Ovary (tissue), 9 donors: ENCODE data around the gene OARD1. TPM values are rescaled to one million over a fixed set of nuclear protein-coding genes. Genes with fewer than 3 reads are reported as not detected.

ENCODE experiments used
- DNase-seq, 5 donors: peaks; one replicate each; pipeline ENCODE4 v3.0.0-alpha.2; 2019 to 2020
- H3K27ac ChIP-seq, 2 donors: fragments of 200-600 bp; one replicate each; pipeline versions ENCODE4 v1.5.1 to v1.8.0; 2019 to 2022
- H3K27me3 ChIP-seq: fragments of 200-600 bp; one replicate; pipeline ENCODE4 v1.8.0; 2022
- H3K36me3 ChIP-seq: fragments of 200-600 bp; sonication (generic); one replicate; pipeline ENCODE4 v1.5.1; 2019
- H3K4me1 ChIP-seq: one replicate; pipeline ENCODE4 v1.8.1; 2013; ENCODE audit warnings: mild to moderate bottlenecking, moderate library complexity; ENCODE audit not compliant: insufficient read depth
- H3K4me3 ChIP-seq: fragments of 200-600 bp; sonication (generic); one replicate; pipeline ENCODE4 v1.5.1; 2017
- H3K9me3 ChIP-seq, 2 donors: fragments of 200-600 bp in 1 of 2; sonication (generic) in 1 of 2; one replicate each; pipeline versions ENCODE4 v1.5.1 to v1.8.1; 2013 to 2019; ENCODE audit warnings: mild to moderate bottlenecking in 1 of 2, moderate library complexity in 1 of 2
- CTCF ChIP-seq, 3 donors: fragments of 450-650 bp in 2 of 3; fragments of 200-600 bp in 1 of 3; IDR thresholded peaks; one replicate each; pipeline versions ENCODE4 v1.5.1 to v1.8.0; 2016 to 2022; ENCODE audit warnings: antibody characterized with exemption in 3 of 3, mild to moderate bottlenecking in 1 of 3
- EP300 ChIP-seq: sonication (generic); formaldehyde crosslinking; IDR thresholded peaks from one replicate; pipeline ENCODE4 v1.6.1; 2017; ENCODE audit warnings: antibody characterized with exemption
- POLR2A ChIP-seq: fragments of 450-650 bp; IDR thresholded peaks from one replicate; pipeline ENCODE4 v1.6.1; 2017; ENCODE audit warnings: antibody characterized with exemption, mild to moderate bottlenecking, moderate library complexity
- WGBS, 3 donors: extraction: QIAGEN DNeasy Blood & Tissue Kit in 1 of 3; methylation state at CpG; one replicate each; pipeline versions ENCODE4 v1.1.5 to v1.1.7; 2013 to 2017; 5-methylcytosine and 5-hydroxymethylcytosine counted together
- intact Hi-C, 4 donors: fragments of 100-400 bp; cut with DNase I; formaldehyde crosslinking; loops; one replicate each; pipeline versions ENCODE4 v1.11.0 to v1.15.1; 2022 to 2023
- polyA plus RNA-seq, 2 donors: library from polyadenylated mRNA; stranded (reverse); fragments of 200-250 nt in 1 of 2; fragments of 350-450 nt in 1 of 2; fragmentation: Illumina TruSeq in 1 of 2; extraction: RNeasy Lipid Tissue Mini Kit (QIAGEN cat#74804) in 1 of 2; gene quantifications; one replicate each; pipeline ENCODE4 v1.2.3, GENCODE V29; 2013 to 2014
- total RNA-seq, 7 donors: library from RNA; depleted of rRNA in 2 of 7; stranded (reverse); fragments of >200 nt in 2 of 7; fragmentation: NEBNext Ultra II Directional in 3 of 7; extraction: Animal tissue kit (Norgen Biotek cat#: 25700) in 3 of 7; gene quantifications; one replicate each; pipeline versions ENCODE4 v1.1.0 to v1.2.4, GENCODE V29; 2016 to 2023
- donor health status: DM: no; HTN: no; CAD: no; lungs with moderate emphysema.
- donor health status: DM: no; HTN: no; CAD: no.
- donor health status: Bipolar disorder and iron deficiency.
- donor health status: DM: yes; HTN: yes; CAD: no.
- donor health status: DM: no; HTN: no; CAD: no.
- donor health status: DM: yes; HTN: yes; CAD: no.

Gene OARD1
- total and polyA plus RNA-seq, 9 donors = 10.6 to 34.5 (median 21.4) TPM

- TF ChIP-seq POLR2A (no peak), EP300 (no peak), CTCF (IDR thresholded peaks at IDR 0.05) (no peak)
- H3K4me1 ChIP-seq = peaks cover 5% of the 10 kb centered on the region
- no peaks in the 10 kb centered on the region for H3K9me3 ChIP-seq
- H3K36me3 ChIP-seq = no peaks in the 10 kb centered on the region
- H3K27me3 ChIP-seq = no peaks in the 10 kb centered on the region
- peak overlapping the region; percentile 92 to 99 for H3K27ac ChIP-seq
- H3K4me3 ChIP-seq = peak overlapping the region; percentile 86
- intact Hi-C loops = no loop called here
- DNase-seq = no peak
- WGBS, 3 donors = 1 to 3% (median 3%) methylated on average over 11 of the region's 11 CpGs
Observed at GRCh38 chr6:41073968-41074691, 2.0 kb upstream of the OARD1 start.

GRCh38 chr6:41073203-41073967, 1.2 kb upstream of the OARD1 start:
- Histone ChIP-seq H3K27ac (peak overlapping the region; percentile 92 to 99), H3K36me3 (no peaks in the 10 kb centered on the region), H3K9me3 (no peaks in the 10 kb centered on the region), H3K4me1 (peaks cover 5% of the 10 kb centered on the region), H3K27me3 (no peaks in the 10 kb centered on the region), H3K4me3 (peak overlapping the region; percentile 86)
- TF ChIP-seq CTCF (IDR thresholded peaks at IDR 0.05) = peak in 2 of 3 donors; percentile 64 to 74
- no peak for TF ChIP-seq EP300
- peak; percentile 91 for TF ChIP-seq POLR2A
- peak; percentile 83 to 89 (median 87) for DNase-seq
- WGBS, 3 donors = 0 to 1% (median 1%) methylated on average over 36 to 73 of the region's 74 CpGs
- intact Hi-C loops = no loop called here

- Histone ChIP-seq H3K4me3 (peak within 1 kb of the TSS; percentile 86), H3K27ac (peak within 1 kb of the TSS; percentile 92 to 99), H3K27me3 (no peaks in the 10 kb centered on the region), H3K36me3 (no peaks in the 10 kb centered on the region), H3K9me3 (no peaks in the 10 kb centered on the region), H3K4me1 (peaks cover 5% of the 10 kb centered on the region)
- TF ChIP-seq POLR2A = no peak
- TF ChIP-seq EP300 = no peak
- TF ChIP-seq CTCF (IDR thresholded peaks at IDR 0.05) = no peak
- no peak for DNase-seq
- intact Hi-C loops = no loop called here
- 0 to 1% (median 1%) methylated on average over 29 to 37 of the region's 37 CpGs for WGBS, 3 donors
Observed at GRCh38 chr6:41072836-41073202, 663 bp upstream of the OARD1 start, which contains the start of gene NFYA. NFYA (plus strand) TSS chr6:41072974; CDS start chr6:41079090, 6,116 bp downstream.

- Histone ChIP-seq H3K4me1 (peaks cover 5% of the 10 kb centered on the region), H3K27me3 (no peaks in the 10 kb centered on the region), H3K36me3 (no peaks in the 10 kb centered on the region), H3K9me3 (no peaks in the 10 kb centered on the region), H3K27ac (peak overlapping the region; percentile 92 to 99), H3K4me3 (peak overlapping the region; percentile 77)
- intact Hi-C loops = no loop called here
- no peak for TF ChIP-seq CTCF (IDR thresholded peaks at IDR 0.05)
- TF ChIP-seq POLR2A = no peak
- no peak for TF ChIP-seq EP300
- 0% methylated on average over 16 of the region's 16 CpGs for WGBS, 3 donors
- peak in 1 of 5 donors; percentile 84 for DNase-seq
Observed at GRCh38 chr6:41071501-41071922, 644 bp downstream of the OARD1 start.
